ENCODE results near the gene FAM9A. TPM values are rescaled to one million over a fixed set of nuclear protein-coding genes. Genes with fewer than 3 reads are reported as not detected.

Gene FAM9A
- not detected for total RNA-seq

- Histone ChIP-seq H3K36me3 (no peaks in the 10 kb centered on the region), H3K9me3 (no peaks in the 10 kb centered on the region), H3K27ac (no peak within 1 kb of the TSS), H3K27me3 (no peaks in the 10 kb centered on the region), H3K4me1 (no peaks in the 10 kb centered on the region), H3K4me3 (no peak within 1 kb of the TSS)
- intact Hi-C loops (cut with DNase I): no loop called here
- no peak for TF ChIP-seq POLR2A (IDR thresholded peaks at IDR 0.05)
- TF ChIP-seq, protein P1, sequence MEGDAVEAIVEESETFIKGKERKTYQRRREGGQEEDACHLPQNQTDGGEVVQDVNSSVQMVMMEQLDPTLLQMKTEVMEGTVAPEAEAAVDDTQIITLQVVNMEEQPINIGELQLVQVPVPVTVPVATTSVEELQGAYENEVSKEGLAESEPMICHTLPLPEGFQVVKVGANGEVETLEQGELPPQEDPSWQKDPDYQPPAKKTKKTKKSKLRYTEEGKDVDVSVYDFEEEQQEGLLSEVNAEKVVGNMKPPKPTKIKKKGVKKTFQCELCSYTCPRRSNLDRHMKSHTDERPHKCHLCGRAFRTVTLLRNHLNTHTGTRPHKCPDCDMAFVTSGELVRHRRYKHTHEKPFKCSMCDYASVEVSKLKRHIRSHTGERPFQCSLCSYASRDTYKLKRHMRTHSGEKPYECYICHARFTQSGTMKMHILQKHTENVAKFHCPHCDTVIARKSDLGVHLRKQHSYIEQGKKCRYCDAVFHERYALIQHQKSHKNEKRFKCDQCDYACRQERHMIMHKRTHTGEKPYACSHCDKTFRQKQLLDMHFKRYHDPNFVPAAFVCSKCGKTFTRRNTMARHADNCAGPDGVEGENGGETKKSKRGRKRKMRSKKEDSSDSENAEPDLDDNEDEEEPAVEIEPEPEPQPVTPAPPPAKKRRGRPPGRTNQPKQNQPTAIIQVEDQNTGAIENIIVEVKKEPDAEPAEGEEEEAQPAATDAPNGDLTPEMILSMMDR (IDR thresholded peaks at IDR 0.05): no peak
- DNase-seq: no peak
- 93% methylated on average over 25 of the region's 32 CpGs; no CpG with 5 or more reads in 1 of the 2 donors for WGBS, 2 donors
These were observed at the start of gene FAM9A for GRCh38 chrX:8801041-8801599. Gene FAM9A, minus strand, starts transcription at chrX:8801383. Its CDS starts 1,212 bp downstream, at chrX:8800171.

DNA sequence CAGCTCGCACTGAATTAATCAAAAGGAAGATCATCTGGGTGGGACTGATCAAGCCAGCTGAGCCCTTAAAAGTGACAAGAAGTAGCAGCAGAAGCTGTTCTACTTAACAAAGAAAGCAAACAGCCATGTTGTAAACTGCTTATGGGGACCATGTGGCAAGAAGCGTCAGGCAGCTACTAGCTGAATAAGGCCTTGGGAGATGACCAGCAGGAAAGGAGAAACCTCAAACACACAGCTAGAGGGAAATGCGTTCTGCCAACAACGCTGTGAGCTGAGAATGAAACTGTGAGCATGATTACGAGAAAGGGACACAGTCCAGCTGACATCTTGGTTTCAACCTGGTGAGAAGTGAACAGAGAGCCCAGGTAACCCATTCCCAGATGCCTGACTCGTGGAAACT is 49.3 kb upstream of the FAM9A start:
- H3K9me3 ChIP-seq: no peaks in the 10 kb centered on the region
- H3K27me3 ChIP-seq: no peaks in the 10 kb centered on the region
- WGBS, 2 donors: 67 to 68% methylated on average over 5 to 6 of the region's 6 CpGs
- no peak overlapping the region for H3K4me3 ChIP-seq
- no peaks in the 10 kb centered on the region for H3K36me3 ChIP-seq
- no peak for DNase-seq
- no peak overlapping the region for H3K27ac ChIP-seq
- intact Hi-C loops (cut with DNase I): no loop called here
- TF ChIP-seq POLR2A (IDR thresholded peaks at IDR 0.05): no peak
- TF ChIP-seq, protein P1 (IDR thresholded peaks at IDR 0.05): no peak
- no peaks in the 10 kb centered on the region for H3K4me1 ChIP-seq

- Histone ChIP-seq H3K9me3 (no peaks in the 10 kb centered on the region), H3K4me3 (no peak overlapping the region), H3K4me1 (no peaks in the 10 kb centered on the region), H3K27me3 (no peaks in the 10 kb centered on the region), H3K36me3 (no peaks in the 10 kb centered on the region), H3K27ac (no peak overlapping the region)
- 42 to 54% methylated on average over 2 of the region's 2 CpGs for WGBS, 2 donors
- no peak for TF ChIP-seq POLR2A (IDR thresholded peaks at IDR 0.05)
- TF ChIP-seq, protein P1 (IDR thresholded peaks at IDR 0.05): no peak
- DNase-seq: no peak
- intact Hi-C loops (cut with DNase I): no loop called here
These were observed 48.8 kb upstream of the FAM9A start for GRCh38 chrX:8849945-8850344.

GRCh38 chrX:8849458-8849857 is 48.3 kb upstream of the FAM9A start:
- WGBS, 2 donors: 45 to 50% methylated on average over 1 to 2 of the region's 2 CpGs
- no peaks in the 10 kb centered on the region for H3K27me3 ChIP-seq
- H3K9me3 ChIP-seq: no peaks in the 10 kb centered on the region
- no peak for DNase-seq
- no peak for TF ChIP-seq POLR2A (IDR thresholded peaks at IDR 0.05)
- no peak overlapping the region for H3K27ac ChIP-seq
- H3K36me3 ChIP-seq: no peaks in the 10 kb centered on the region
- no peak overlapping the region for H3K4me3 ChIP-seq
- H3K4me1 ChIP-seq: no peaks in the 10 kb centered on the region
- intact Hi-C loops (cut with DNase I): no loop called here

DNA sequence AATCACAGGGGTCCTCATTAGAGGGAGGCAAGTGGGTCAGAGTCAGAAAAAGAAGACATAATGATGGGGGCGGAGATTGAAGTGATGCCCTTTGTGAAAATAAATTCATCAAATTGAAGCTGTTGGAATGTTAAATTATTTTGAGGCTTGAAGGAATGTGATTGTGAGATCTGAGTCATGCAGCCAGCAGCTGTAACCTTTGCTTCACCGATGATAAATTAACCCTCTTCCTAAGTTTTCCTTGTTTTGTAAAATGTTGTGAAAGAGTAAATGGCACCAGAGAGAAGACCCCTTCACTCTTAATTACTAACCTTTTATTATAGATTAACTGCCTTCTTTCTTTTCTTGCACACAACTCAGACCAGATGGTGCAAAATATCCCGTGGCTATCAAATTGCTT is 47.7 kb upstream of the FAM9A start:
- TF ChIP-seq POLR2A (IDR thresholded peaks at IDR 0.05): no peak
- TF ChIP-seq, protein P1 (IDR thresholded peaks at IDR 0.05): no peak
- Histone ChIP-seq H3K9me3 (no peaks in the 10 kb centered on the region), H3K4me3 (no peak overlapping the region), H3K4me1 (no peaks in the 10 kb centered on the region), H3K36me3 (no peaks in the 10 kb centered on the region), H3K27me3 (no peaks in the 10 kb centered on the region), H3K27ac (no peak overlapping the region)
- no peak for DNase-seq
- intact Hi-C loops (cut with DNase I): no loop called here
- WGBS, 2 donors: 22 to 46% methylated on average over 3 of the region's 3 CpGs

- Histone ChIP-seq H3K9me3 (no peaks in the 10 kb centered on the region), H3K4me3 (no peak overlapping the region), H3K36me3 (no peaks in the 10 kb centered on the region), H3K27me3 (no peaks in the 10 kb centered on the region), H3K27ac (no peak overlapping the region), H3K4me1 (no peaks in the 10 kb centered on the region)
- intact Hi-C loops (cut with DNase I): no loop called here
- 42 to 57% methylated on average over 3 of the region's 3 CpGs for WGBS, 2 donors
- TF ChIP-seq POLR2A (IDR thresholded peaks at IDR 0.05): no peak
- TF ChIP-seq, protein P1 (IDR thresholded peaks at IDR 0.05): no peak
- no peak for DNase-seq
These were observed 47.3 kb upstream of the FAM9A start for GRCh38 chrX:8848441-8848840.
